K562 (cell line): Measurements from ENCODE around the gene ERVW-1. TPM values are rescaled to one million over a fixed set of nuclear protein-coding genes. Genes with fewer than 3 reads are reported as not detected.

Source experiments
- BCLAF1 ChIP-seq, 2 experiments: fragments of 450-650 bp in 1 of 2; IDR thresholded peaks; 2 replicates each; pipeline ENCODE4 v1.6.1; 2011 to 2017; ENCODE audit warnings: low read depth in 2 of 2, antibody characterized with exemption in 1 of 2, borderline replicate concordance in 1 of 2, low read length in 1 of 2, mild to moderate bottlenecking in 1 of 2, mixed read lengths in 1 of 2; ENCODE audit not compliant: control insufficient read depth in 1 of 2
- CCNT2 ChIP-seq: IDR thresholded peaks from 2 replicates; pipeline ENCODE4 v1.6.1; 2011; ENCODE audit warnings: borderline replicate concordance, low read depth, mild to moderate bottlenecking, moderate library complexity, mixed read lengths, low read length; ENCODE audit not compliant: insufficient read length; ENCODE audit errors: extremely low read depth
- CUX1 ChIP-seq: fragments of 200-800 bp; sonication (Bioruptor generic); IDR thresholded peaks from 2 replicates; pipeline ENCODE4 v1.6.1; 2016; ENCODE audit warnings: missing genetic modification characterization, missing compliant biosample characterization
- ELK1 ChIP-seq: sonication (generic); formaldehyde crosslinking; IDR thresholded peaks from 2 replicates; pipeline ENCODE4 v1.8.1; 2022; ENCODE audit warnings: missing genetic modification reagents
- PRPF4 ChIP-seq: fragments of 200-400 bp; formaldehyde crosslinking; IDR thresholded peaks from one replicate; pipeline ENCODE4 v1.6.1; 2017; ENCODE audit warnings: low read length, low read depth, mild to moderate bottlenecking; ENCODE audit not compliant: insufficient read depth, poor library complexity, severe bottlenecking
- RREB1 ChIP-seq: fragments of 250-450 bp; sonication (Bioruptor Pico); IDR thresholded peaks from 2 replicates; pipeline ENCODE4 v1.4.0; 2020
- SAFB ChIP-seq: fragments of 200-400 bp; formaldehyde crosslinking; IDR thresholded peaks from 2 replicates; pipeline ENCODE4 v1.6.1; 2017; ENCODE audit warnings: low read depth, low read length, borderline replicate concordance
- XRCC5 ChIP-seq: fragments of 200-400 bp; formaldehyde crosslinking; IDR thresholded peaks from 2 replicates; pipeline ENCODE4 v1.6.1; 2017; ENCODE audit warnings: low read depth, mild to moderate bottlenecking, low read length
- ZFX ChIP-seq: sonication (generic); formaldehyde crosslinking; IDR thresholded peaks from 2 replicates; pipeline ENCODE4 v1.8.0; 2022; ENCODE audit warnings: mild to moderate bottlenecking, missing genetic modification reagents, moderate library complexity
- polyA plus RNA-seq, 8 experiments: library from polyadenylated mRNA; depleted of rRNA in 4 of 8; stranded (reverse) in 5 of 8; unstranded in 3 of 8; fragments of >200 nt; fragmentation: Nextera tagmentation in 2 of 8; fragmentation: Illumina TruSeq in 1 of 8; extraction: Ambion mirVana in 2 of 8; extraction: Trizol in 1 of 8; gene quantifications; 2 replicates each; pipeline versions ENCODE4 v1.2.1 to v1.2.3, GENCODE V29; 2011 to 2014; ENCODE audit warnings: inconsistent platforms in 1 of 8, missing spikeins in 1 of 8
- total RNA-seq, 7 experiments: library from RNA; depleted of rRNA in 6 of 7; stranded (reverse); fragments of >200 nt in 6 of 7; fragmentation: Illumina TruSeq in 2 of 7; extraction: Trizol in 2 of 7; gene quantifications; 2 replicates each; pipeline versions ENCODE4 v1.2.1 to v1.2.3, GENCODE V29; 2011 to 2021; ENCODE audit warnings: low replicate concordance in 1 of 7

Gene ERVW-1
- total and polyA plus RNA-seq, 9 of the 15 experiments (the other 6 are each of a cell fraction or from before 2014, with no cell fraction given), result not detected

GRCh38 chr7:92447345-92448204 is 30.2 kb downstream of the ERVW-1 start, which contains the start of gene GATAD1 (continued):
- TF ChIP-seq ELK1 (CRISPR knock-in tag) (no peak), XRCC5 (0 out of 2 replicates have a peak, but pooled peaks have one; percentile 61), BCLAF1 (IDR thresholded peaks at IDR 0.05; ENCODE audit: borderline replicate concordance in 1 of 2, control insufficient read depth in 1 of 2, low read depth in 2 of 2, low read length in 1 of 2) (peak in 1 of 2 experiments; percentile 65; a peak in 1 of 4 replicates), RREB1 (CRISPR knock-in tag) (no peak), CUX1 (CRISPR knock-in tag) (no peak), ZFX (CRISPR knock-in tag) (peak; percentile 96), SAFB (no peak), PRPF4 (peak; percentile 53), CCNT2 (peak; percentile 69)
